Measurements from ENCODE around the gene TLCD4. TPM values are rescaled to one million over a fixed set of nuclear protein-coding genes. Genes with fewer than 3 reads are reported as not detected.

The TLCD4 gene
- total and polyA plus RNA-seq, 2 of the 8 experiments (the other 6 are each of a cell fraction or from before 2014, with no cell fraction given) = 0.79 to 4.2 TPM

GRCh38 chr1:95126846-95127245, 9.7 kb downstream of the TLCD4 start:
- Histone ChIP-seq H3K23me2 (ENCODE audit: low read depth, low read length) (no peaks in the 10 kb centered on the region), H3K79me1 (ENCODE audit: low read depth, low read length) (no peaks in the 10 kb centered on the region; the same call in 1 of the 2 replicates), H2BK15ac (ENCODE audit: low read length) (no peak overlapping the region), H3K56ac (replicated peaks; ENCODE audit: insufficient read length, low read depth, low read length) (no peak overlapping the region), H3K4ac (replicated peaks; ENCODE audit: insufficient read length, low read depth, low read length) (no peak overlapping the region), H2BK120ac (replicated peaks; ENCODE audit: low read depth, low read length) (no peak overlapping the region), H2AK5ac (ENCODE audit: low read depth, low read length) (no peak overlapping the region), H3K23ac (ENCODE audit: insufficient read length) (no peak overlapping the region), H3K27ac (ENCODE audit: low read depth, low read length) (no peak overlapping the region), H3K14ac (ENCODE audit: insufficient read length) (no peak overlapping the region), H3K18ac (ENCODE audit: extremely low read depth, low read length) (no peak overlapping the region), H2BK12ac (ENCODE audit: low read depth, low read length) (no peak overlapping the region), H2BK20ac (ENCODE audit: low read length) (no peak overlapping the region), H3K9me3 (ENCODE audit: insufficient read depth in 2 of 2, low read depth in 1 of 2, low read length in 1 of 2) (no peaks in the 10 kb centered on the region), H3K4me3 (ENCODE audit: extremely low read depth in 1 of 4, insufficient read depth in 2 of 4, low read depth in 3 of 4, low read length in 4 of 4) (no peak overlapping the region), H3K4me2 (ENCODE audit: insufficient read depth in 1 of 2, low read depth in 2 of 2, low read length in 2 of 2) (no peak overlapping the region), H4K91ac (replicated peaks; ENCODE audit: insufficient read length, low read length) (no peak overlapping the region), H4K5ac (ENCODE audit: insufficient read length, low read depth, low read length) (no peak overlapping the region), H2BK5ac (ENCODE audit: low read depth, low read length) (no peak overlapping the region), H2AFZ (ENCODE audit: low read length) (no peak overlapping the region), H3K9ac (replicated peaks in 1 of 4; ENCODE audit: extremely low read depth in 1 of 4, low read depth in 3 of 4, low read length in 3 of 4) (no peak overlapping the region), H3K4me1 (replicated peaks in 1 of 4; ENCODE audit: control insufficient read depth in 3 of 4, insufficient read depth in 4 of 4, low read length in 3 of 4) (no peaks in the 10 kb centered on the region), H3K27me3 (replicated peaks in 1 of 4; ENCODE audit: control insufficient read depth in 3 of 4, extremely low read depth in 1 of 4, insufficient read depth in 3 of 4, low read length in 3 of 4) (no peaks in the 10 kb centered on the region), H3K79me2 (ENCODE audit: control insufficient read depth in 1 of 2, insufficient read depth in 2 of 2, low read length in 2 of 2) (0 out of 4 replicates have a peak, but pooled peaks cover 0 to 2% of the 10 kb centered on the region in 2 experiments), H4K8ac (ENCODE audit: extremely low read depth, insufficient read depth, low read length) (no peak overlapping the region), H3K36me3 (ENCODE audit: control insufficient read depth in 2 of 4, insufficient read depth in 4 of 4, low read length in 3 of 4) (no peaks in the 10 kb centered on the region), H4K20me1 (replicated peaks in 1 of 2; ENCODE audit: control insufficient read depth in 1 of 2, insufficient read depth in 2 of 2, low read length in 2 of 2) (no peaks in the 10 kb centered on the region)
- DNase-seq (ENCODE audit: low read depth in 1 of 2, low spot score in 2 of 2) (no peak), FAIRE-seq (no peak)
- ChIA-PET POLR2A (ENCODE audit: partially characterized antibody) (interaction anchor here (1.6 kb wide), 1 partner anchor 9 kb away, joined by 4 read pairs; the partner anchor contains the start of gene TLCD4), CTCF (ENCODE audit: partially characterized antibody) (no interaction called here)
- WGBS, 2 experiments (ENCODE audit: extremely low coverage in 1 of 2, insufficient coverage in 1 of 2, insufficient read length in 1 of 2, insufficient replicate concordance in 2 of 2, low coverage in 1 of 2, low lambda C conversion rate in 2 of 2, missing lambda C conversion rate in 1 of 2) = 98% methylated on average over 4 of the region's 4 CpGs; no CpG with 5 or more reads in 1 of the 2 experiments
- TF ChIP-seq RBBP5 (IDR thresholded peaks at IDR 0.05; ENCODE audit: borderline replicate concordance, low read depth, low read length) = no peak

Data from H1 (cell line).